Measurements from ENCODE around the gene KLK8. TPM values are rescaled to one million over a fixed set of nuclear protein-coding genes. Genes with fewer than 3 reads are reported as not detected.

The KLK8 gene
- total RNA-seq, 1 experiment from 2014 or later, result not detected

GRCh38 chr19:50962245-50962644, 39.2 kb downstream of the KLK8 start:
- no peak overlapping the region for H3K27ac ChIP-seq
- H3K27me3 ChIP-seq, result no peaks in the 10 kb centered on the region
- no peaks in the 10 kb centered on the region for H3K36me3 ChIP-seq
- H3K9me3 ChIP-seq (replicated peaks), result no peaks in the 10 kb centered on the region
- H3K4me3 ChIP-seq, result no peak overlapping the region
- H3K4me1 ChIP-seq, result no peaks in the 10 kb centered on the region
- DNase-seq, result no peak

DNA sequence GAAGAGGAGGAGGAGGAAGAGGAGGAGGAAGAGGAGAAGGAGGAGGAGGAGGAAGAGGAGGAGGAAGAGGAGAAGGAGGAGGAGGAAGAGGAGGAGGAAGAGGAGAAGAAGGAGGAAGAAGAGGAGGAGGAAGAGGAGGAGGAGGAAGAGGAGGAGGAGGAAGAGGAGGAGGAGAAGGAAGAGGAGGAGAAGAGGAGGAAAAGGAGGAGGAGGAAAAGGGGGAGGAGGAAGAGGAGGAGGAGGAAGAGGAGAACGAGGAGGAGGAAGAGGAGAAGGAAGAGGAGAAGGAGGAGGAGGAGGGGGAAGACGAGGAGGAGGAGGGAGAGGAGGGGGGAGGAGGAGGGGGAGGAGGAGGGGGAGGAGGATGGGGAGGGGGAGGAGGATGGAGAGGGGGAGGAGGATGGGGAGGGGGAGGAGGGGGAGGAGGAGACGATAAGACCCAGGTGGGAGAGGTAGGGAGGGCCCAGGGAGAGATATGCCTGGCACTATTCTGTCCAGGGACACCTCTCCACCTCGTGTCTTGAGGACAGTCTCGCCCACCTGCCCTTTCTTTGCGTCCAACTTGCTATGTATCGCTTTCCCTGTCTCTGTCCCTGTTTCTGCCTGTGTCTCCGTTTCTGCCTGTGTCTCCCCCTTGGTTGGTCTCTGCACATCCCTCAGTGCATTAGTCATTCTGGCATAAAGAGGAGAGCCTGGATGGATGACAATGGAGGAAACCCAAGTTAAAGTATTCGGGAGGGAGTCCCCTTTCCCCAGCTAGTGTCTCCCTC, 41.5 kb downstream of the KLK8 start:
- no peaks in the 10 kb centered on the region for H3K4me1 ChIP-seq
- DNase-seq, result peak in 1 of 2 experiments; percentile 18
- H3K27ac ChIP-seq, result no peak overlapping the region
- no peaks in the 10 kb centered on the region for H3K27me3 ChIP-seq
- no peaks in the 10 kb centered on the region for H3K36me3 ChIP-seq
- no peak overlapping the region for H3K4me3 ChIP-seq
- H3K9me3 ChIP-seq (replicated peaks), result no peaks in the 10 kb centered on the region

- H3K27ac ChIP-seq, result no peak overlapping the region
- H3K4me3 ChIP-seq, result no peak overlapping the region
- H3K36me3 ChIP-seq, result no peaks in the 10 kb centered on the region
- H3K4me1 ChIP-seq, result no peaks in the 10 kb centered on the region
- H3K27me3 ChIP-seq, result no peaks in the 10 kb centered on the region
- H3K9me3 ChIP-seq (replicated peaks), result no peaks in the 10 kb centered on the region
- DNase-seq, result no peak
Observed at GRCh38 chr19:50957587-50957986, 43.8 kb downstream of the KLK8 start.

DNA sequence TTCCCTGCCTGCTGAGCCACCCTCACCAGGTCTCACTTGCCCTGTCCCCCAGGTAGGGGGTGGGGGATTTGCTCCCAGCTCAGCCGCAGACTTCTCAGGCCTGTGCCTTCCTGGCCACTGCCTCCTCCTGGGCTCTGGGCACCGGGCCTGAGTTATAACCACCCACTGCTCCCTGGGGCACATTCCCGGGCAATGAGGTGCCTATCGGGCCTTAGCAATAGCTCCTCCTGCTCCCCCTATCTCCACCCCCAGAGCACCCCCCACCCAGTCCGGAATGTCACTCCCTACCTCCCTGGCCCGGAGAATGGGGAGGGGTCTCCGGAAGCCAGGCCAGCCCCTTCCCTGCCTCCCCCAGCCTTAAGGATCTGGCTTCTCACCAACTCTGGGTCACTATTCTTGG, 48.5 kb downstream of the KLK8 start, which contains the start of gene KLK5:
Gene KLK5 (minus strand): TSS at position 129 of the 400 bp plus-strand sequence. CDS start 381 bp downstream, outside the sequence.
- H3K27ac ChIP-seq, result no peak within 1 kb of the TSS
- no peak within 1 kb of the TSS for H3K4me3 ChIP-seq
- no peaks in the 10 kb centered on the region for H3K9me3 ChIP-seq (replicated peaks)
- DNase-seq, result no peak
- no peaks in the 10 kb centered on the region for H3K27me3 ChIP-seq
- H3K4me1 ChIP-seq, result no peaks in the 10 kb centered on the region
- no peaks in the 10 kb centered on the region for H3K36me3 ChIP-seq

DNA sequence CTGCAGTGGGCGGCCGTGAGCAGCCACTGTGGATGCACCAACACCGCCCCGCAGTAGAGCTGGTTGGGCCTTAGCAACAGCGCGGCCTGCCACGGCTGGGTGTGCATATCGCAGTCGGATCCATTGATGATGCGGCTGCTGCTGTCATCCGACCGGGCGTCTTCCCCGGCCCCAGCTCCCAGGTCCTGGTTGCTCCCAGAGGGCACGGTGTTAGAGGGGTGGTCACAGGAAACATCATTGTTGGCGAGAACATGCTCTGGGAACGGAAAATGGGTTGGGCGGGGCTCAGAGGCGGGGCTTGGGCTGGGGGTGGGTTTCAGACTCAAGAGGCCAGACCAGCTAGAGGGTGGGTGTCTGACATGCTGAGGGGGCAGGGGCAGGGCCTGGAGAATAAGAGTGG, 51.5 kb downstream of the KLK8 start:
- Histone ChIP-seq H3K4me3 (no peak overlapping the region), H3K36me3 (no peaks in the 10 kb centered on the region), H3K27me3 (no peaks in the 10 kb centered on the region), H3K9me3 (replicated peaks) (no peaks in the 10 kb centered on the region), H3K27ac (no peak overlapping the region), H3K4me1 (no peaks in the 10 kb centered on the region)
- no peak for DNase-seq

GRCh38 chr19:50947123-50947522, 54.3 kb downstream of the KLK8 start:
- H3K4me3 ChIP-seq, result no peak overlapping the region
- H3K36me3 ChIP-seq, result no peaks in the 10 kb centered on the region
- H3K27me3 ChIP-seq, result no peaks in the 10 kb centered on the region
- H3K27ac ChIP-seq, result no peak overlapping the region
- no peak for DNase-seq
- H3K9me3 ChIP-seq (replicated peaks), result no peaks in the 10 kb centered on the region
- H3K4me1 ChIP-seq, result no peaks in the 10 kb centered on the region

Other genes starting within 250 kb of the KLK8 start
- not detected in 2 replicates for gene GPR32, start 231.1 kb downstream of the KLK8 start, total RNA-seq (2014; rRNA removed; shearing (Covaris generic))
- not detected in 2 replicates for gene ACP4, start 211.2 kb downstream of the KLK8 start, total RNA-seq (2014; rRNA removed; shearing (Covaris generic))
- gene KLK1, start 177.8 kb downstream of the KLK8 start, total RNA-seq (2014; rRNA removed; shearing (Covaris generic)), result 0.13 and 0.18 TPM in 2 replicates
- gene KLK15, start 168.0 kb downstream of the KLK8 start, total RNA-seq (2014; rRNA removed; shearing (Covaris generic)), result not detected in 2 replicates
- gene KLK3, start 146.7 kb downstream of the KLK8 start, total RNA-seq (2014; rRNA removed; shearing (Covaris generic)), result not detected in 2 replicates
- gene KLK2, start 128.2 kb downstream of the KLK8 start, total RNA-seq (2014; rRNA removed; shearing (Covaris generic)), result not detected in 2 replicates
- 0.32 and 0.48 TPM in 2 replicates for gene KLK4, start 90.2 kb downstream of the KLK8 start, total RNA-seq (2014; rRNA removed; shearing (Covaris generic))
- gene KLK5, start 48.6 kb downstream of the KLK8 start, total RNA-seq (2014; rRNA removed; shearing (Covaris generic)), result not detected in 2 replicates
- not detected in 2 replicates for gene KLK6, start 32.0 kb downstream of the KLK8 start, total RNA-seq (2014; rRNA removed; shearing (Covaris generic))
- not detected in 2 replicates for gene KLK7, start 17.7 kb downstream of the KLK8 start, total RNA-seq (2014; rRNA removed; shearing (Covaris generic))
- gene KLK10, start 18.1 kb upstream of the KLK8 start, total RNA-seq (2014; rRNA removed; shearing (Covaris generic)), result not detected in 2 replicates
- gene KLK11, start 25.0 kb upstream of the KLK8 start, total RNA-seq (2014; rRNA removed; shearing (Covaris generic)), result not detected in 2 replicates
- gene KLK12, start 33.4 kb upstream of the KLK8 start, total RNA-seq (2014; rRNA removed; shearing (Covaris generic)), result not detected in 2 replicates
- gene KLK13, start 63.5 kb upstream of the KLK8 start, total RNA-seq (2014; rRNA removed; shearing (Covaris generic)), result not detected in 2 replicates
- not detected in 2 replicates for gene KLK14, start 81.3 kb upstream of the KLK8 start, total RNA-seq (2014; rRNA removed; shearing (Covaris generic))
- 6.7 and 7.2 TPM in 2 replicates for gene CTU1, start 106.8 kb upstream of the KLK8 start, total RNA-seq (2014; rRNA removed; shearing (Covaris generic))
- not detected in 2 replicates for gene SIGLEC9, start 123.3 kb upstream of the KLK8 start, total RNA-seq (2014; rRNA removed; shearing (Covaris generic))
- gene SIGLEC7, start 140.7 kb upstream of the KLK8 start, total RNA-seq (2014; rRNA removed; shearing (Covaris generic)), result not detected in 2 replicates
- gene CD33, start 223.5 kb upstream of the KLK8 start, total RNA-seq (2014; rRNA removed; shearing (Covaris generic)), result 0.35 and 0.89 TPM in 2 replicates
- not detected in 2 replicates for gene SIGLECL1, start 249.5 kb upstream of the KLK8 start, total RNA-seq (2014; rRNA removed; shearing (Covaris generic))